Parathyroid adenoma (tissue), 2 donors: Measurements from ENCODE around the gene ZSCAN5B.
"Not testable (repeated sequence)": the region's sequence is repeated elsewhere in the genome, so short reads cannot be mapped to it uniquely, and the experiment has no call there.

Experiments
- H2AFZ ChIP-seq: fragments of 300-600 bp; sonication (generic); one replicate; pipeline ENCODE4 v1.7.0; 2017; ENCODE audit warnings: antibody characterized with exemption, mild to moderate bottlenecking
- H3K27ac ChIP-seq: fragments of 300-600 bp; sonication (generic); one replicate; pipeline ENCODE4 v1.7.0; 2017
- H3K27me3 ChIP-seq: fragments of 300-600 bp; sonication (generic); one replicate; pipeline ENCODE4 v1.7.0; 2017; ENCODE audit warnings: low read length; ENCODE audit not compliant: control insufficient read depth, insufficient read depth
- H3K36me3 ChIP-seq: fragments of 300-600 bp; sonication (generic); one replicate; pipeline ENCODE4 v1.7.0; 2017; ENCODE audit warnings: low read length; ENCODE audit not compliant: control insufficient read depth, insufficient read depth
- H3K4me1 ChIP-seq: fragments of 300-600 bp; sonication (generic); one replicate; pipeline ENCODE4 v1.7.0; 2017; ENCODE audit warnings: control low read depth
- H3K4me2 ChIP-seq: fragments of 300-600 bp; sonication (generic); one replicate; pipeline ENCODE4 v1.7.0; 2017; ENCODE audit warnings: low read length
- H3K4me3 ChIP-seq: fragments of 300-600 bp; sonication (generic); one replicate; pipeline ENCODE4 v1.7.0; 2017; ENCODE audit warnings: low read depth, low read length
- H3K79me2 ChIP-seq: fragments of 300-600 bp; sonication (generic); one replicate; pipeline ENCODE4 v1.7.0; 2017; ENCODE audit warnings: control low read depth
- H3K9ac ChIP-seq: fragments of 300-600 bp; sonication (generic); one replicate; pipeline ENCODE4 v1.7.0; 2017; ENCODE audit warnings: mild to moderate bottlenecking
- H3K9me3 ChIP-seq: fragments of 300-600 bp; sonication (generic); one replicate; pipeline ENCODE4 v1.7.0; 2017; ENCODE audit warnings: low read length; ENCODE audit not compliant: control insufficient read depth
- CTCF ChIP-seq: fragments of 300-600 bp; sonication (generic); IDR thresholded peaks from one replicate; pipeline ENCODE4 v1.7.0; 2017; ENCODE audit warnings: antibody characterized with exemption, mild to moderate bottlenecking
- donor health status: primary hyperparathyroidism.

Gene ZSCAN5B

GRCh38 chr19:56189785-56190184 is 7.8 kb downstream of the ZSCAN5B start:
- Histone ChIP-seq H3K79me2 (no peaks in the 10 kb centered on the region), H3K4me3 (no peak overlapping the region), H3K9ac (no peak overlapping the region), H3K4me1 (no peaks in the 10 kb centered on the region), H3K27me3 (no peaks in the 10 kb centered on the region), H3K4me2 (no peak overlapping the region), H3K27ac (no peak overlapping the region), H3K9me3 (no peaks in the 10 kb centered on the region), H2AFZ (no peak overlapping the region), H3K36me3 (no peaks in the 10 kb centered on the region)
- TF ChIP-seq CTCF, result no peak

DNA sequence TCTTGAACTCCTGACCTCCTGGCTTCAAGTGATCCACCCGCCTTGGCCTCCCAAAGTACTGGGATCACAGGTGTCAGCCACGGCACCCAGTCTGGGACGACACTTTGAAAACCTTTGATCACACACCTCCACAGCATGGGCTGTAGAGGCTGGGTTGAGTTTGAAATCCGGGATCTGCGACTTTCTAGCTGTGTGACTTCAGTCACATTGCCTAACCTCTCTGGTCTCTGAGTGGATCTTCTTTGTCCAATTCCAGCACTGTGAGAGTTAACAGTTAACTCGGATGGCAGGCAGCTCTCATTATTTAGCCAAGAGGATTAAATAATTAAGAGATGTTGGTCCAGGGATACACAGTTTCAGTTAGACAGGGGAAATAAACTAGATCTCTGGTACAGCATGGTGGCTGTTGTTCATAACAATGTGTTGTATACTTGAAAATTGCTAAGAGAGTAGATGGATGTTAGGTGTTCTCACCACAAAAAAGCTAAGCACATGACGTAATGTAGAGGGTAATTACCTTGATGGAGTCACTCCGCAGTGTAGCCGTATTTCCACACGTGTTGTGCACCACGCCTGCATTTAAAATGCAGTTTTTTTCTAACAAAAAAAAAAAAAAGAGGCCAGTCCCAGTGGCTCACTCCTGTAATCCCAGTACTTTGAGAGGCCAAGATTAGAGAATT is 19.9 kb downstream of the ZSCAN5B start:
- Histone ChIP-seq H3K36me3 (no peaks in the 10 kb centered on the region), H3K27ac (no peak overlapping the region), H3K79me2 (no peaks in the 10 kb centered on the region), H3K4me1 (no peaks in the 10 kb centered on the region), H2AFZ (no peak overlapping the region), H3K4me3 (no peak overlapping the region), H3K27me3 (no peaks in the 10 kb centered on the region), H3K4me2 (no peak overlapping the region), H3K9me3 (no peaks in the 10 kb centered on the region), H3K9ac (no peak overlapping the region)
- TF ChIP-seq CTCF, result no peak

DNA sequence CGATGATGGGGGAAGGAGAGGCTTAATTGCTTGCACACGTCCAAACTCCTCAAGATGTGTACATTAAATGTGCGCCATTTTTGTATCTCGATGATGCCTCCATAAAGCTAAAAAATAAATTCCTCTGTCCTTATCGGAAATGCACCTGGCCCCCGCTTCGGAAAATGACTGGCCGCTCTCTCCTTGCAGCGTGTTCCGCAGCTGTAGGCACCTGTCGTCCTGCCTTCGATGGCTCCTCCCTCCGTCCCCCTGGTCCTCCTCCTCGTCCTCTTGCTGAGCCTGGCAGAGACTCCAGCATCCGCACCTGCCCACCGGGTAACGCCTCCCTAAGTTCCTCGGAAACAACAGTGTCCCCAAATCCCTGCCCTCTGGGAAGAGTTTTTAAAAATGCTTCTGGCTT is 20.7 kb downstream of the ZSCAN5B start:
- H3K4me1 ChIP-seq, result no peaks in the 10 kb centered on the region
- H3K9me3 ChIP-seq, result no peaks in the 10 kb centered on the region
- TF ChIP-seq CTCF, result no peak
- H3K36me3 ChIP-seq, result no peaks in the 10 kb centered on the region
- no peak overlapping the region for H3K9ac ChIP-seq
- no peak overlapping the region for H3K27ac ChIP-seq
- H3K4me3 ChIP-seq, result no peak overlapping the region
- H3K27me3 ChIP-seq, result no peaks in the 10 kb centered on the region
- H3K79me2 ChIP-seq, result no peaks in the 10 kb centered on the region
- H3K4me2 ChIP-seq, result no peak overlapping the region
- H2AFZ ChIP-seq, result no peak overlapping the region

DNA sequence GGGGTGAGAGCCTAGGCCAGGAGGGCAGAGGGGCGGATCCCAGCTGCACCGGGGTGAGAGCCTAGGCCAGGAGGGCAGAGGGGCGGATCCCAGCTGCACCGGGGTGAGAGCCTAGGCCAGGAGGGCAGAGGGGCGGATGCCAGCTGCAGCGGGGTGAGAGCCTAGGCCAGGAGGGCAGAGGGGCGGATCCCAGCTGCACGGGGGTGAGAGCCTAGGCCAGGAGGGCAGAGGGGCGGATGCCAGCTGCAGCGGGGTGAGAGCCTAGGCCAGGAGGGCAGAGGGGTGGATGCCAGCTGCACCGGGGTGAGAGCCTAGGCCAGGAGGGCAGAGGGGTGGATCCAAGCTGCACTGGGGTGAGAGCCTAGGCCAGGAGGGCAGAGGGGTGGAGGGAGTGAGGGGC is 21.3 kb downstream of the ZSCAN5B start:
- not testable (repeated sequence) for H3K9ac ChIP-seq, H3K4me1 ChIP-seq, H3K9me3 ChIP-seq, H3K4me3 ChIP-seq, H2AFZ ChIP-seq, H3K27me3 ChIP-seq, H3K27ac ChIP-seq, H3K79me2 ChIP-seq, H3K4me2 ChIP-seq, H3K36me3 ChIP-seq

DNA sequence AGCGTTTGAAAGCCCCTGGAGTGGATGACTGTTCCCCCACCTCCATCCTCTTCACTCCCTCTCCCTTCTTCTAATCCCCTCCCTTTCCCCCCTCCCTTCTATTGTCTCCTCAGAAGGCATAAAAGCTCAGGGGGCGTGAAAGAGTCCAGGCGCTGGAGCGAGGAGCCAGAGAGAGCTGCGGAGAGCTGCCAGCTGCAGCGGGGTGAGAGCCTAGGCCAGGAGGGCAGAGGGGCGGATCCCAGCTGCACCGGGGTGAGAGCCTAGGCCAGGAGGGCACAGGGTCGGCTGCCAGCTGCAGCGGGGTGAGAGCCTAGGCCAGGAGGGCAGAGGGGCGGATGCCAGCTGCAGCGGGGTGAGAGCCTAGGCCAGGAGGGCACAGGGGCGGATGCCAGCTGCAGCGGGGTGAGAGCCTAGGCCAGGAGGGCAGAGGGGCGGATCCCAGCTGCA is 21.7 kb downstream of the ZSCAN5B start, which contains the start of gene GALP:
TSS of gene GALP (plus strand) at position 148 of the 447 bp plus-strand sequence. CDS start 1,101 bp downstream, outside the sequence.
- H3K27me3 ChIP-seq, H3K4me2 ChIP-seq, H3K4me3 ChIP-seq, H3K9ac ChIP-seq, H3K4me1 ChIP-seq, H3K27ac ChIP-seq, H2AFZ ChIP-seq, H3K79me2 ChIP-seq, H3K36me3 ChIP-seq, H3K9me3 ChIP-seq: not testable (repeated sequence)

GRCh38 chr19:56174550-56174949 is 23.0 kb downstream of the ZSCAN5B start:
- Histone ChIP-seq H3K9me3 (no peaks in the 10 kb centered on the region), H3K27me3 (no peaks in the 10 kb centered on the region), H3K36me3 (no peaks in the 10 kb centered on the region), H2AFZ (no peak overlapping the region), H3K4me3 (no peak overlapping the region), H3K79me2 (no peaks in the 10 kb centered on the region), H3K9ac (no peak overlapping the region), H3K27ac (no peak overlapping the region), H3K4me2 (no peak overlapping the region), H3K4me1 (no peaks in the 10 kb centered on the region)
- TF ChIP-seq CTCF, result no peak
